Chondrocyte (in vitro differentiated cells): ENCODE results near the gene CDH15. TPM values are rescaled to one million over a fixed set of nuclear protein-coding genes. Genes with fewer than 3 reads are reported as not detected.

Source experiments
- DNase-seq: peaks from one replicate; pipeline ENCODE4 v3.0.0; 2021; ENCODE audit warnings: mixed read lengths, low spot score
- H3K27ac Mint-ChIP-seq: one replicate; pipeline ENCODE4 v1.8.0; 2021; ENCODE audit warnings: mild to moderate bottlenecking, moderate library complexity, mixed read lengths; ENCODE audit not compliant: unreplicated experiment
- H3K27me3 Mint-ChIP-seq: 2 replicates; pipeline ENCODE4 v1.8.0; 2021; ENCODE audit warnings: low read depth, mixed read lengths
- H3K36me3 Mint-ChIP-seq: 2 replicates; pipeline ENCODE4 v1.8.0; 2021; ENCODE audit warnings: low read depth, mixed read lengths
- H3K4me1 Mint-ChIP-seq: 2 replicates; pipeline ENCODE4 v1.8.0; 2021; ENCODE audit warnings: low read depth, mild to moderate bottlenecking, mixed read lengths
- H3K4me3 Mint-ChIP-seq: one replicate; pipeline ENCODE4 v1.8.0; 2021; ENCODE audit warnings: mild to moderate bottlenecking, moderate library complexity, mixed read lengths; ENCODE audit not compliant: unreplicated experiment
- H3K9me3 Mint-ChIP-seq: 2 replicates; pipeline ENCODE4 v1.8.0; 2021; ENCODE audit warnings: low read depth, mixed read lengths
- total RNA-seq: library from RNA; stranded (reverse); gene quantifications from 3 replicates; pipeline ENCODE4 v1.2.1, GENCODE V29; 2021
- TF ChIP-seq, protein P1 (sequence below): fragments of 200-600 bp; sonication (generic); IDR thresholded peaks from 2 replicates; pipeline ENCODE4 v1.5.0; 2021; ENCODE audit warnings: antibody characterized with exemption, mild to moderate bottlenecking, moderate library complexity

The CDH15 gene
- total RNA-seq, 1 donor from 2014 or later = 0.20 TPM

DNA sequence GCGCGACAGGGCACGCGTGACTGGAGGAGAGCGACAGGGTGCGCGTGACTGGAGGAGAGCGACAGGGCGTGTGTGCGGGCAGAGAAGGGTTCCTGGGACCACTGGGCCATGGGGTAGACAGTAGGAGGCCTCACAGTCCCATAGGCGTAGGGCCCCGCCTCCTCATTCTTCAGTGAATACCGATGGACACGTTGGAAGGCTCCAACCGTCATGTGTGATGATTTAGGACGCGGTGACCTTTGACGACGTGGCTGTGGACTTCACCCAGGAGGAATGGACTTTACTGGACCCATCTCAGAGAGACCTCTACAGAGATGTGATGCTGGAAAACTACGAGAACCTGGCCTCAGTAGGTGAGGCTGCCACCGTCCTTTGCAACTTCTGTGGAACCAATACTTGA is 51.4 kb downstream of the CDH15 start:
- Mint-ChIP-seq H3K9me3 (peaks cover 21% of the 10 kb centered on the region), H3K27me3 (no peaks in the 10 kb centered on the region), H3K36me3 (peaks cover 56% of the 10 kb centered on the region), H3K4me3 (no peak overlapping the region), H3K4me1 (peaks cover 13% of the 10 kb centered on the region), H3K27ac (no peak overlapping the region)
- no peak for DNase-seq
- TF ChIP-seq, protein P1, sequence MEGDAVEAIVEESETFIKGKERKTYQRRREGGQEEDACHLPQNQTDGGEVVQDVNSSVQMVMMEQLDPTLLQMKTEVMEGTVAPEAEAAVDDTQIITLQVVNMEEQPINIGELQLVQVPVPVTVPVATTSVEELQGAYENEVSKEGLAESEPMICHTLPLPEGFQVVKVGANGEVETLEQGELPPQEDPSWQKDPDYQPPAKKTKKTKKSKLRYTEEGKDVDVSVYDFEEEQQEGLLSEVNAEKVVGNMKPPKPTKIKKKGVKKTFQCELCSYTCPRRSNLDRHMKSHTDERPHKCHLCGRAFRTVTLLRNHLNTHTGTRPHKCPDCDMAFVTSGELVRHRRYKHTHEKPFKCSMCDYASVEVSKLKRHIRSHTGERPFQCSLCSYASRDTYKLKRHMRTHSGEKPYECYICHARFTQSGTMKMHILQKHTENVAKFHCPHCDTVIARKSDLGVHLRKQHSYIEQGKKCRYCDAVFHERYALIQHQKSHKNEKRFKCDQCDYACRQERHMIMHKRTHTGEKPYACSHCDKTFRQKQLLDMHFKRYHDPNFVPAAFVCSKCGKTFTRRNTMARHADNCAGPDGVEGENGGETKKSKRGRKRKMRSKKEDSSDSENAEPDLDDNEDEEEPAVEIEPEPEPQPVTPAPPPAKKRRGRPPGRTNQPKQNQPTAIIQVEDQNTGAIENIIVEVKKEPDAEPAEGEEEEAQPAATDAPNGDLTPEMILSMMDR = no peak

DNA sequence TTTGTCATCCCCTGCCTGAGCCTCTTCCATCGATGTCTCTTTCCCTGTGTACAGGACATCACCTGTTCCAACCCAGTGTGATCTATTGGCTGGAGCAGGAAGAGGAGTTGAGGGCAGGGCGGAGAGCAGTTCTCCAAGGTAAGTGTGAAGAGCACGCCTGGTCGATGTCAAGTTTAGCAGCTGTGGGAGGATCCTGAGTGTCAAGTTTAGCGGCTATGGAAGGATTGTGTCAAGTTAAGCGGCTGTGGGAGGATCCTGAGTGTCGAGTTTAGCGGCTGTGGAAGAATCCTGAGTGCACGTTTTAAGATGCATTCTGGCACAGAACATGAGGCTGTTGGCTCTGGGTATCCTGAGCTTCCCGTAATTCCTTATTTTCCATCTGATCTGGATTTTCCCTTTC is 53.1 kb downstream of the CDH15 start:
- no peak overlapping the region for H3K27ac Mint-ChIP-seq

DNA sequence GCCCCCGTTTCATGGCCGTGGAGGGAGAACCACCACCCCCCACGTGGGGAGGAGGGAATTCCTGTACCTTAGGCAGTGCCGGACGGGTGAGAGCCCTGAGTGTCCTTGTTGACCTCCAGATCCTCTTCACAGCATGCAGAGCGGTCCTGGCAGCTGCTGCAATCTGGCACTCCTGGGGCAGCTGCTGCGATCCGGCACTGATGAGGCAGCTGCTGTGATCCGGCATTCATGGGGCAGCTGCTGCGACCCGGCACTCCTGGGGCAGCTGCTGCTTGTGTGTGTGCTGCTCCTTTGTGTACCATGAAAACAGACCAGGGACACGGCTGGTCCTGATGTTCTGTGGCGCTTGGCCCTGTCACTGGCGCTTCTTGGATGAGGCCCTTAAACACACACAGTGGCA is 58.7 kb downstream of the CDH15 start:
- Mint-ChIP-seq H3K27ac (no peak overlapping the region), H3K36me3 (peaks cover 83% of the 10 kb centered on the region), H3K4me3 (no peak overlapping the region), H3K9me3 (peaks cover 43% of the 10 kb centered on the region), H3K4me1 (no peaks in the 10 kb centered on the region), H3K27me3 (no peaks in the 10 kb centered on the region)
- DNase-seq = no peak
- TF ChIP-seq, protein P1 = no peak

More for the DNA sequence above, 53.1 kb downstream of the CDH15 start:
- H3K36me3 Mint-ChIP-seq = peaks cover 70% of the 10 kb centered on the region
- H3K4me3 Mint-ChIP-seq = no peak overlapping the region
- H3K4me1 Mint-ChIP-seq = peaks cover 3% of the 10 kb centered on the region
- H3K9me3 Mint-ChIP-seq = peaks cover 34% of the 10 kb centered on the region
- no peak for DNase-seq
- TF ChIP-seq, protein P1 = no peak
- H3K27me3 Mint-ChIP-seq = no peaks in the 10 kb centered on the region

- H3K4me3 Mint-ChIP-seq = no peak overlapping the region
- no peaks in the 10 kb centered on the region for H3K27me3 Mint-ChIP-seq
- H3K4me1 Mint-ChIP-seq = no peaks in the 10 kb centered on the region
- no peak overlapping the region for H3K27ac Mint-ChIP-seq
- peaks cover 30% of the 10 kb centered on the region for H3K9me3 Mint-ChIP-seq
- H3K36me3 Mint-ChIP-seq = peaks cover 69% of the 10 kb centered on the region
- TF ChIP-seq, protein P1 = no peak
- DNase-seq = no peak
Measured at GRCh38 chr16:89232107-89232506, 60.6 kb downstream of the CDH15 start.

- no peak overlapping the region for H3K27ac Mint-ChIP-seq
- H3K27me3 Mint-ChIP-seq = no peaks in the 10 kb centered on the region
- peaks cover 16% of the 10 kb centered on the region for H3K9me3 Mint-ChIP-seq
- H3K4me1 Mint-ChIP-seq = no peaks in the 10 kb centered on the region
- H3K4me3 Mint-ChIP-seq = no peak overlapping the region
- TF ChIP-seq, protein P1 = no peak
- H3K36me3 Mint-ChIP-seq = peaks cover 52% of the 10 kb centered on the region
- DNase-seq = no peak
Measured at GRCh38 chr16:89233678-89234490, 62.3 kb downstream of the CDH15 start.
